Skeletal muscle tissue (tissue), 4 donors: Measurements from ENCODE around the gene MVB12B. TPM values are rescaled to one million over a fixed set of nuclear protein-coding genes. Genes with fewer than 3 reads are reported as not detected.
"Not testable (repeated sequence)": the region's sequence is repeated elsewhere in the genome, so short reads cannot be mapped to it uniquely, and the experiment has no call there.

Source experiments
- H3K27ac ChIP-seq: one replicate; pipeline ENCODE4 v1.7.0; 2013; ENCODE audit warnings: mild to moderate bottlenecking, low read depth, low read length, inconsistent platforms
- H3K27me3 ChIP-seq, 3 donors: one replicate each; pipeline ENCODE4 v1.7.0; 2013; ENCODE audit warnings: low read length in 3 of 3; ENCODE audit not compliant: control insufficient read depth in 3 of 3, insufficient read depth in 3 of 3
- H3K36me3 ChIP-seq, 3 donors: one replicate each; pipeline ENCODE4 v1.7.0; 2013; ENCODE audit warnings: low read length in 3 of 3; ENCODE audit not compliant: control insufficient read depth in 3 of 3, insufficient read depth in 3 of 3
- H3K4me1 ChIP-seq, 3 donors: one replicate each; pipeline ENCODE4 v1.7.0; 2013; ENCODE audit warnings: low read length in 3 of 3, mild to moderate bottlenecking in 3 of 3; ENCODE audit not compliant: control insufficient read depth in 3 of 3, insufficient read depth in 3 of 3
- H3K4me3 ChIP-seq, 3 donors: one replicate each; pipeline ENCODE4 v1.7.0; 2013; ENCODE audit warnings: low read length in 3 of 3
- H3K9ac ChIP-seq, 3 donors: one replicate each; pipeline ENCODE4 v1.7.0; 2013; ENCODE audit warnings: low read length in 3 of 3, mild to moderate bottlenecking in 3 of 3, moderate library complexity in 2 of 3, low read depth in 1 of 3
- H3K9me3 ChIP-seq, 3 donors: one replicate each; pipeline ENCODE4 v1.7.0; 2013; ENCODE audit warnings: low read length in 3 of 3; ENCODE audit not compliant: control insufficient read depth in 3 of 3
- total RNA-seq: library from RNA; depleted of rRNA; stranded (reverse); fragments of >200 nt; gene quantifications from one replicate; pipeline ENCODE4 v1.2.3, GENCODE V29; 2014
- donor health status: Osteomylitis.

MVB12B gene, protein sequence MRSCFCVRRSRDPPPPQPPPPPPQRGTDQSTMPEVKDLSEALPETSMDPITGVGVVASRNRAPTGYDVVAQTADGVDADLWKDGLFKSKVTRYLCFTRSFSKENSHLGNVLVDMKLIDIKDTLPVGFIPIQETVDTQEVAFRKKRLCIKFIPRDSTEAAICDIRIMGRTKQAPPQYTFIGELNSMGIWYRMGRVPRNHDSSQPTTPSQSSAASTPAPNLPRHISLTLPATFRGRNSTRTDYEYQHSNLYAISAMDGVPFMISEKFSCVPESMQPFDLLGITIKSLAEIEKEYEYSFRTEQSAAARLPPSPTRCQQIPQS
- 13.0 TPM for total RNA-seq

DNA sequence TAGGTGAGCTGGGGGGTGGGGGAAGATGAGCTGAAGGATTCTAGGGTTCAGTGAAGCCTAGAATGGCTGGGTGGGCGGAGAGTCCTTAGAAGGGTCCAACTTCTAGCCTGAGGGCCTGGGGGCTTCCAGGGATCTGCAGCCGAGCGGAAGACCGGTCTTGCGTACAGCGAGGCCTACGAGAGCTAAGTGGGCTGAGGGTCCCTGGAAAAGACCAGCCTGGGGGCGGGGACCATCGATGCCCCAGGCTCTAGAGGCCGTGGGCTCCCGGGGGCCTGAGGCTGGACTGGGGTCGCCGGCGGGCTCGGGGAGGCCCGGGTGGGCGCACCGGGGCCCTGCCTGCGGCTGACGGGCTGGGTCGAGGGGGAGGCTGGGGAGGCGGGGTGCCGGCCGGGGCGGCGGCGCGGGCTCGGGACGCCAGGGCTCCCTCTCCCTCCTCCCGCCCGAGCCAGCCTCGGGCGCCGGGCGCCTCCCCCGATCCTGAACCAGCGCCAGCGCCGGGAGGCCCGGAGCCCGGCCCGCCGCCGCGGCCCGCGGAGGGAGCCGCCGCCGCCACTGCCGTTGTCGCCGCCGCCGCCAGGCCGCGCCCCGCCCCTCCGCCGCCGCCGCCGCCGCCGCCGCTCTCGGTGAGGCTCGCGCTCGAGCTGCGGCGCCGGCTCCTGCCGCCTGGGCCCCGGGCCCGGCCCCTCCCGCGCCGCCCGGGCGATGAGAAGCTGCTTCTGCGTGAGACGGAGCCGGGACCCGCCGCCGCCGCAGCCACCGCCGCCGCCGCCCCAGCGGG lies at the start of gene MVB12B:
TSS of gene MVB12B (plus strand) at position 602 of the 778 bp plus-strand sequence. CDS start at position 703, 101 bp downstream.
- Histone ChIP-seq H3K9me3 (peaks cover 3 to 7% (median 5%) of the 10 kb centered on the region in 3 donors), H3K9ac (peak within 1 kb of the TSS; percentile 88 to 95 (median 90)), H3K4me3 (peak within 1 kb of the TSS; percentile 83 to 94 (median 84)), H3K36me3 (no peaks in the 10 kb centered on the region), H3K4me1 (peaks cover 30 to 43% (median 39%) of the 10 kb centered on the region in 3 donors), H3K27ac (peak within 1 kb of the TSS; percentile 51), H3K27me3 (no peaks in the 10 kb centered on the region)

DNA sequence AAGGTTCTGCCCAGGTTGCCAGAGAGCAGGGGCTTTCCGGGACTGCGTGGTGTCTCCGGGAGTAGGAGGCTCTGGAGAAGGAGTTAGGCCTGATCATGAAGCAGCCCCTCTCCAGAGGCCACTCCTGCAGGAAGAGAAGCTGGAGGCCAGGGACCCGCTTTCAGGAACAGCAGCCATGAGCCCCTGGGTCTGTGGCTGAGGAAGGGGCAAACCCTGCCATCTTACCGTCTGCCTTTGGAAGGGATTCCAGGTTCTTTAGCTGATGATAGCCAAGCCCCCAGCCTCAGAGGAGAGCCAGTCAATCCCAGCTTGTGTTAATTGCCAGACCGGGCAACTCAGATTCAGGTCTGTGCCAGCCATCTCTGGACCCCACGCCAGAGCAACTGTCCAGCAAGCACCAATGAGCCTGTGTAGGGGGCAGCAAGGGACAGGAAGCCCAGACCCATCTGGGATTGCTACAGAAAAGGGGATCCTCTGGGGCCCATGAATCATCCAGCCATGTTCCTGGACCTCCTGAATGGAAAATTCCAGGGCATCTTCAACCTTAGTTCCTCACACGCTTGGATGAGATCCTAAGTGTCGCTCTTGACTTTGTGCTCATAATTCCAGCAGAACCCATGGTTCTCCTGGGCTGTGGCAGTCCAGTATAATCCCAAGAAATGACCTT lies 42.7 kb upstream of the MVB12B start:
- Histone ChIP-seq H3K36me3 (no peaks in the 10 kb centered on the region), H3K4me1 (no peaks in the 10 kb centered on the region), H3K27me3 (peaks cover 0 to under 1% (median 0%) of the 10 kb centered on the region in 3 donors), H3K27ac (no peak overlapping the region), H3K9me3 (no peaks in the 10 kb centered on the region), H3K4me3 (no peak overlapping the region), H3K9ac (no peak overlapping the region)

DNA sequence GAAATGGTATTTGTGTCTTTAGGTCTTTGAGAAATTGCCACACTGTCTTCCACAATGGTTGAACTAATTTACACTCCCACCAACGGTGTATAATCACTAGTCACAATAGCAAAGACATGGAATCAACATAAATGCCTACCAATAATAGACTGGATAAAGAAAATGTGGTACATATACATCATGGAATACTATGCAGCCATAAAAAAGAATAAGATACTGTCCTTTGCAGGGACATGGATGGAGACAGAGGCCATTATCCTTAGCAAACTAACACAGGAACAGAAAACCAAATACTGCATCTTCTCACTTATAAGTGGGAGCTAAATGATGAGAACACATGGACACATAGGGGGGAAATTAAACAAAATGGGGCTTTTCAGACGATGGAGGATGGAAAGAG lies 41.0 kb upstream of the MVB12B start:
- H3K9me3 ChIP-seq, H3K4me1 ChIP-seq, H3K9ac ChIP-seq, H3K4me3 ChIP-seq, H3K27me3 ChIP-seq, H3K36me3 ChIP-seq, H3K27ac ChIP-seq: not testable (repeated sequence)

DNA sequence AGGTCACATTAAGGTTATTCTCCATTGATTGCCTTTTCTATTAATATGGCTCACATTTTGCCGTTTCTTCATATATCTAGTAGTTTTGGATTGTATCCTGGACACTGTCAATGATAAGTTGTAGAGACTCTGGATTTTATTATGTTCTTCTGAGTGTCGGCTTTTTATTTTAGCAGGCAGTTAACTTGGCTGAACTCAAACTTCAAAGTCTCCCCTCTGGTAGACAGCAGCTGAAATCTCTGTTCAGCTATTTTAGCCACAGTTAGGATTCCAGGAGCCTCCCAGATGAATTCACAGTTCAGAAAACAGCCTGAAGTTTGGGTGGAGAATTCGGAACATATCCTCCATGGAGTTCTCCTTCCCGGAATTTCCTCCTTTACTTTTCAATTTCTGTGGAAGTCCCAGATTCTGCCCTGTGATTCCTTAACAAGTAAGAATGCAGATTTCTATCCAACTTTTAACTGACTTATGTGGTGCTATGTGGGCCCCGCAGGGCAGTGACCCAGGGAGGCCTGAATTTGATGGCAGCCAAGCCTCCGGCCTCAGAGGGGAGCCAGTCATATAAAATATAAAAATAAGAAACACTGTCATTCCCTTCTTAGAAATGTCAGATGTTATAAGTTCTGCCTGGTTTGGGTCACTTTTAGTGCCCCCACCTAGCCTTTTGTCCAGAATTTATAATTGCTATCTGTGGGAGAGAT lies 39.3 kb upstream of the MVB12B start:
- Histone ChIP-seq H3K4me3 (no peak overlapping the region), H3K9me3 (no peaks in the 10 kb centered on the region), H3K27me3 (no peaks in the 10 kb centered on the region), H3K36me3 (no peaks in the 10 kb centered on the region), H3K4me1 (no peaks in the 10 kb centered on the region), H3K9ac (no peak overlapping the region), H3K27ac (no peak overlapping the region)

DNA sequence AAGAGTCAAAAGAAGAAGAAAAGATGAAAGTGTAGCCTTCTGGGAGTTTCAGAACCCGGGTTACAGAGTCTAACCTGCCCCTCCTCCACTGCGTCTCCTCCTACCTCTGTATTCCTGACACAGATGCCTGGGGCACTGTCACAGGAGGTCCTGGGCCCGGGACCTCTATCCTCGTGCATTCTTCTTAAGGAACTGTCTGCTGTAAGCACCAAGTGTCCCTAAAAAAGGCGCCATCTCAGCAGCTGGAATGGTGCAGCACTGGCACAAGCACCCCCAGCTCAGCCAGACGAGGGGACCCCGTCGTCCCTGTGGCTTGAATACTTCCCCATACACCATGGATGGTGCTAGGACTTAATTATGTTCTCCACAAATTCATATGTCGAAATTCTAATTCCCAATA lies 35.8 kb upstream of the MVB12B start:
- H3K27ac ChIP-seq, result no peak overlapping the region

DNA sequence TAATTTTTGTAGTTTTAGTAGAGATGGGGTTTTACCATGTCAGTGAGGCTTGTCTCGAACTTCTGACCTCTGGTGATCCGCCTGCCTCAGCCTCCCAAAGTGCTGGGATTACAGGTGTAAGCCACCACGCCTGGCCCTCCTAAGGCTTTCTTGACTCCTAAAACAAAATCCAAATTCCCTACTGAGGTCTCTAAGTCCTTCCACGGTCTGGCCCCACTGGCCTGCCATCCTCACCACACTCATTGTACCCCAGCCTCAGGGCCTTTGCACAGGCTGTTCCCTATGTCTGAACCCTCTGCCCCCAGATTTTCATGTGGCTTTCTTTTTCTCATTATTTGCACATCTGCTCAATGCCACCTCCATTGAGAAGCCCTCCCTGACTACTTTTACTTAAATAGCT lies 34.7 kb upstream of the MVB12B start:
- no peaks in the 10 kb centered on the region for H3K4me1 ChIP-seq
- H3K27ac ChIP-seq, result no peak overlapping the region

More for the DNA sequence above, 35.8 kb upstream of the MVB12B start:
- no peaks in the 10 kb centered on the region for H3K4me1 ChIP-seq
- H3K9me3 ChIP-seq, result no peaks in the 10 kb centered on the region
- H3K9ac ChIP-seq, result no peak overlapping the region
- no peaks in the 10 kb centered on the region for H3K36me3 ChIP-seq
- no peak overlapping the region for H3K4me3 ChIP-seq
- peaks cover 3 to 15% (median 12%) of the 10 kb centered on the region in 3 donors for H3K27me3 ChIP-seq

DNA sequence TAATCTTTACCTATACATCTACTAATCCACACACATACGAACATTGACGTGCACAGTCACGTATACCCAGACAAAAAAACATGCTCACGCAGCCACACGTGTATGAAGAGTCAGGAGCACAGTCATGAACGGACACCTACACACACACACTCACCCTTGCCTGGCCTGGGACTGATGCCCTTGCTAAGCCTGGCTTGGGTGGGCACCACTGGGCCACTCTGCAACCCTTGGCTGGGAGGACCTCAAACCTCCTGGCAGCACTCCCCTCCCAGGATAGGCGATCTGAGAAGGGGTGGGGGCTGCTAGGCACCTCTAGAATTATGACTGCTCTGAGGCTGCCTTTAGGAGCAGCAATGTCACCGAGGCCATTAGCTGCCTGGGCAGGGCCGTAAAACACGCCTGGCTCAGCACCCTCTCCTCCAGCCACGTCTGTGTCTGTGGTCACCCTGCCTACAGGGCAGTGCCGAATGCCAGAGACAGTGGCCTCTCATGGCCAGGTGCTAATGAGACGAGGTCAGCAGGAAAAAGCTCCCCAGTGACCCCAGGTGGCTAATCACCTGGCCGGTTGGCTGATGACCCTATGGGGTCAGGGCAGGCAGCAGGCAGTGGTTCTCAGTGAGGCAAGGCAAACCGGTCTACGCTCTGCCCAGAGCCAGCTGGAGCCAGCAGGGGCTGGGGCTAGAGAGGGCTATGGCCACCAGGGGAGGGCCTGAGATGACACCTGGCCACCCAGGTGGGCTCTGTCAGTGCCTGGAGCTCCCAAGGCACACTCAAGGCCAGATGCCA lies 33.7 kb upstream of the MVB12B start:
- H3K27me3 ChIP-seq, result peaks cover 3 to 24% (median 18%) of the 10 kb centered on the region in 3 donors
- H3K9ac ChIP-seq, result no peak overlapping the region
- H3K27ac ChIP-seq, result no peak overlapping the region
- no peak overlapping the region for H3K4me3 ChIP-seq
- H3K9me3 ChIP-seq, result no peaks in the 10 kb centered on the region
- H3K4me1 ChIP-seq, result no peaks in the 10 kb centered on the region
- no peaks in the 10 kb centered on the region for H3K36me3 ChIP-seq

More for the DNA sequence above, 34.7 kb upstream of the MVB12B start:
- Histone ChIP-seq H3K27me3 (peaks cover 3 to 24% (median 18%) of the 10 kb centered on the region in 3 donors), H3K9me3 (no peaks in the 10 kb centered on the region), H3K9ac (no peak overlapping the region), H3K4me3 (no peak overlapping the region), H3K36me3 (no peaks in the 10 kb centered on the region)

DNA sequence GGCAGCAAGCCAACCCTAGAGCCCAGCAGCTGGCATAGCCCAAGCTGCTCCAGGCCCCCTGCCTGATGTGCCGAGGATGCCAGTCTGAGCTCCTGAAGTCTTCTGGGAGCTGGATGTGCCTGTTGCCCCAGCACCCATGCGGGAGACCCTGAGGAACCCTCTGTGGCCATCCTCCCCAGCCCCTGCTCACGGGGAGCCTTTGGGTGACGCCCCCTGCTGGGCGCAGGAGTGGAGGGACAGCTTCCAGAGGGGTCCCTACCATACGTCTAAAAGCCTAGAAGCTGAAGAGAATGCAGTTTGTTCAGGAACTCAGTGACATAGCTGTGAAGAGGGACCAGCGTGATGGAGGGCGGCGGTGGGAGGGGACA lies 33.1 kb upstream of the MVB12B start:
- no peak overlapping the region for H3K4me3 ChIP-seq
- H3K9me3 ChIP-seq, result no peaks in the 10 kb centered on the region
- no peaks in the 10 kb centered on the region for H3K4me1 ChIP-seq
- no peak overlapping the region for H3K9ac ChIP-seq
- H3K27me3 ChIP-seq, result peaks cover 3 to 27% (median 18%) of the 10 kb centered on the region in 3 donors
- H3K27ac ChIP-seq, result no peak overlapping the region
- no peaks in the 10 kb centered on the region for H3K36me3 ChIP-seq
